Ectodermal cell (in vitro differentiated cells): ENCODE results near the gene STAP2.
"Not testable (repeated sequence)": the region's sequence is repeated elsewhere in the genome, so short reads cannot be mapped to it uniquely, and the experiment has no call there.

Source experiments
- H3K27ac ChIP-seq: 2 replicates; pipeline ENCODE4 v1.7.0; 2013; ENCODE audit warnings: mild to moderate bottlenecking, low read depth, low read length; ENCODE audit not compliant: insufficient read depth, poor library complexity, severe bottlenecking
- H3K27me3 ChIP-seq: 2 replicates; pipeline ENCODE4 v1.7.0; 2013; ENCODE audit warnings: mild to moderate bottlenecking, low read length; ENCODE audit not compliant: insufficient read depth, control insufficient read depth, poor library complexity, severe bottlenecking
- H3K36me3 ChIP-seq: one replicate; pipeline ENCODE4 v1.7.0; 2013; ENCODE audit warnings: low read length; ENCODE audit not compliant: control insufficient read depth, insufficient read depth
- H3K4me1 ChIP-seq: one replicate; pipeline ENCODE4 v1.7.0; 2013; ENCODE audit warnings: low read length; ENCODE audit not compliant: control insufficient read depth, insufficient read depth
- H3K4me3 ChIP-seq: 2 replicates; pipeline ENCODE4 v1.7.0; 2013; ENCODE audit warnings: low read depth, low read length, control low read depth; ENCODE audit not compliant: insufficient read depth
- H3K9me3 ChIP-seq: 2 replicates; pipeline ENCODE4 v1.7.0; 2013; ENCODE audit warnings: mild to moderate bottlenecking, low read length, moderate library complexity; ENCODE audit not compliant: control insufficient read depth
- WGBS, 2 experiments: methylation state at CpG; one replicate each; pipeline ENCODE4 v1.1.7; 2013; ENCODE audit warnings: missing lambda C conversion rate in 2 of 2; 5-methylcytosine and 5-hydroxymethylcytosine counted together

STAP2 gene

GRCh38 chr19:4297901-4298809 lies 40.5 kb downstream of the STAP2 start:
- H3K4me3 ChIP-seq = no peak overlapping the region
- no peaks in the 10 kb centered on the region for H3K27me3 ChIP-seq
- WGBS, 2 experiments = 84 to 86% methylated on average over 27 of the region's 27 CpGs
- no peaks in the 10 kb centered on the region for H3K36me3 ChIP-seq
- no peak overlapping the region for H3K27ac ChIP-seq
- no peaks in the 10 kb centered on the region for H3K9me3 ChIP-seq
- peaks cover 4% of the 10 kb centered on the region for H3K4me1 ChIP-seq

- Histone ChIP-seq H3K36me3 (no peaks in the 10 kb centered on the region), H3K4me3 (no peak overlapping the region), H3K9me3 (no peaks in the 10 kb centered on the region), H3K27ac (no peak overlapping the region), H3K27me3 (no peaks in the 10 kb centered on the region), H3K4me1 (peaks cover 6% of the 10 kb centered on the region)
- WGBS, 2 experiments = 73 to 75% methylated on average over 14 of the region's 14 CpGs
Measured at GRCh38 chr19:4295972-4296771, 42.5 kb downstream of the STAP2 start.

- Histone ChIP-seq H3K4me3 (no peak overlapping the region), H3K4me1 (peaks cover 11% of the 10 kb centered on the region), H3K27me3 (no peaks in the 10 kb centered on the region), H3K27ac (no peak overlapping the region), H3K9me3 (no peaks in the 10 kb centered on the region), H3K36me3 (no peaks in the 10 kb centered on the region)
- 63 to 72% methylated on average over 10 of the region's 10 CpGs for WGBS, 2 experiments
Measured at GRCh38 chr19:4294389-4294788, 44.2 kb downstream of the STAP2 start.

- H3K9me3 ChIP-seq = no peaks in the 10 kb centered on the region
- WGBS, 2 experiments = 90 to 92% methylated on average over 15 of the region's 15 CpGs
- H3K4me3 ChIP-seq = no peak overlapping the region
Measured at GRCh38 chr19:4292515-4292914, 46.1 kb downstream of the STAP2 start.

GRCh38 chr19:4291184-4291732 lies 47.4 kb downstream of the STAP2 start:
- WGBS, 2 experiments = 67 to 69% methylated on average over 8 of the region's 8 CpGs
- H3K36me3 ChIP-seq = no peaks in the 10 kb centered on the region
- no peaks in the 10 kb centered on the region for H3K27me3 ChIP-seq
- H3K27ac ChIP-seq = no peak overlapping the region
- H3K4me3 ChIP-seq = no peak overlapping the region
- H3K4me1 ChIP-seq = peaks cover 11% of the 10 kb centered on the region
- H3K9me3 ChIP-seq = no peaks in the 10 kb centered on the region

More at GRCh38 chr19:4292515-4292914, 46.1 kb downstream of the STAP2 start:
- H3K27ac ChIP-seq = no peak overlapping the region
- H3K4me1 ChIP-seq = peaks cover 11% of the 10 kb centered on the region
- no peaks in the 10 kb centered on the region for H3K36me3 ChIP-seq
- no peaks in the 10 kb centered on the region for H3K27me3 ChIP-seq

GRCh38 chr19:4288091-4288777 lies 50.4 kb downstream of the STAP2 start:
- Histone ChIP-seq H3K27ac (no peak overlapping the region), H3K4me3 (no peak overlapping the region), H3K9me3 (no peaks in the 10 kb centered on the region), H3K36me3 (no peaks in the 10 kb centered on the region), H3K27me3 (peaks cover 10% of the 10 kb centered on the region), H3K4me1 (peaks cover 11% of the 10 kb centered on the region)
- 84 to 85% methylated on average over 16 of the region's 16 CpGs for WGBS, 2 experiments

GRCh38 chr19:4286141-4286540 lies 52.5 kb downstream of the STAP2 start:
- peaks cover 31% of the 10 kb centered on the region for H3K27me3 ChIP-seq
- not testable (repeated sequence) for H3K4me3 ChIP-seq, H3K27ac ChIP-seq, H3K36me3 ChIP-seq, H3K4me1 ChIP-seq, H3K9me3 ChIP-seq
- 89 to 93% methylated on average over 4 of the region's 4 CpGs for WGBS, 2 experiments

GRCh38 chr19:4284974-4285373 lies 53.7 kb downstream of the STAP2 start:
- no peak overlapping the region for H3K27ac ChIP-seq
- 85 to 90% methylated on average over 6 of the region's 6 CpGs for whole genome bisulfite sequencing, 2 experiments
- no peak overlapping the region for H3K4me3 ChIP-seq
- H3K9me3 ChIP-seq = no peaks in the 10 kb centered on the region
- H3K4me1 ChIP-seq = peaks cover 3% of the 10 kb centered on the region
- H3K36me3 ChIP-seq = no peaks in the 10 kb centered on the region
- H3K27me3 ChIP-seq = peaks cover 43% of the 10 kb centered on the region

GRCh38 chr19:4284176-4284958 lies 54.3 kb downstream of the STAP2 start:
- no peaks in the 10 kb centered on the region for H3K36me3 ChIP-seq
- WGBS, 2 experiments = 52 to 53% methylated on average over 19 to 20 of the region's 20 CpGs
- no peak overlapping the region for H3K27ac ChIP-seq
- no peak overlapping the region for H3K4me3 ChIP-seq
- peaks cover 9% of the 10 kb centered on the region for H3K4me1 ChIP-seq
- H3K27me3 ChIP-seq = peaks cover 49% of the 10 kb centered on the region
- H3K9me3 ChIP-seq = no peaks in the 10 kb centered on the region
